NCI-H1048 (cell line): ENCODE results near the gene KRT81.
"Not testable (repeated sequence)": the region's sequence is repeated elsewhere in the genome, so short reads cannot be mapped to it uniquely, and the experiment has no call there.

ENCODE experiments used
- DNase-seq: peaks from one replicate; lab custom pipeline; 2025; lab: John Stamatoyannopoulos, UW

KRT81 gene

GRCh38 chr12:52317468-52318052 lies 26.2 kb upstream of the KRT81 start:
- no peak for DNase-seq

- no peak for DNase-seq
Observed at GRCh38 chr12:52316701-52317100, 25.4 kb upstream of the KRT81 start.

GRCh38 chr12:52316290-52316689 lies 25.0 kb upstream of the KRT81 start:
- DNase-seq: no peak

GRCh38 chr12:52315721-52316120 lies 24.4 kb upstream of the KRT81 start:
- not testable (repeated sequence) for DNase-seq

- DNase-seq: no peak
Observed at GRCh38 chr12:52314511-52314910, 23.2 kb upstream of the KRT81 start.

DNA sequence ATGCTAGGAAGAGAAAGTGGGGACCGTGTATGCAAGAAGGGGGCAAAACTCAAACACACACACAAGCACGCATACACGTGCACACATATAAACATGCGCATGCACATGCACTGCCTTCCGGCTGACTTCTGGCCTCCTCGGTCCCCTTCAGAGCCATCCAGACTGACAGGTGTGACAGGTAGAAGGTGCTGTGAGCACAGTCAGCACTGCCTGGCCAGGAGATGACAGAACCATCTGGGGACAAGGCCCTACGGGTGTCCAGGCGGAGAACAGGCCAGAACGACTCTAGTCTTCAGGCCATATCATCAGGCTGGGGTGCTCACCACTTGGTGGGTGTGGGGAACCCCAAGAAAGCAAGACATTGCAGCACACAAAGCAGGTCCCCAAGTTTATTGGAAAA lies 22.6 kb upstream of the KRT81 start:
- DNase-seq: no peak

- DNase-seq: no peak
Observed at GRCh38 chr12:52313461-52313860, 22.1 kb upstream of the KRT81 start.

GRCh38 chr12:52312086-52312485 lies 20.8 kb upstream of the KRT81 start:
- no peak for DNase-seq

- DNase-seq: no peak
Observed at GRCh38 chr12:52311285-52311648, 19.9 kb upstream of the KRT81 start.

DNA sequence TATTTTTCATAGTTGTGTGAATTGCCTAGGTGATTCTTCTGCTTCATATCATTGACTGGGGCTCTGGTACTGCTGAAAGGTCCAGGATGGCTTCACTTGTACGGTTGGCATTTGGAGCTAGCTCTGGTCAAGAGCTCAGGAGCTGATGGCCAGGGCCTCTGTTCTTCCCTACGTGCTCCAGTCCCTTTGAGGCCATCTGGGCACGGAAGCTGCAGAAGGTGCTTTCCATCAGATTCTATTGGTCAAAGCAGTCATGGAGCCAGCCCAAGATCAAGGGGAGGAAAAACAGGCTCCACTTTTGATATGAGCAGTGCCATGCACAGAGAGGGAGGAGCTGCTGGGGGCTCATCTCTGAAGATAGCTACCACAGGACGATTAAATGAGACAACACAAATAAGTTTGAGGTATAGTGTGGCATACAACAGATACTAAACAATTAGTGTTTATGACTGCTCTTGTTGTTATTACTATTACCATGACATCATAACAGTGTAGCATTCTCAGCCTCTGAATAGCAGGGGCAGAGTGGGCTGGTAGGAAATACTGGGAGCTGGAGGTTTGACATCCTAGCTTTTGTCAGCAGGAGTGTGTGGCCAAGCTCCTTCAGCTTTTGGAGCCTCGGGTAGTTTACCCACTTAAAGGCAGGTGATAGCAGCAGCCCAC lies 19.4 kb upstream of the KRT81 start:
- no peak for DNase-seq

GRCh38 chr12:52308806-52309425 lies 17.6 kb upstream of the KRT81 start:
- no peak for DNase-seq

DNA sequence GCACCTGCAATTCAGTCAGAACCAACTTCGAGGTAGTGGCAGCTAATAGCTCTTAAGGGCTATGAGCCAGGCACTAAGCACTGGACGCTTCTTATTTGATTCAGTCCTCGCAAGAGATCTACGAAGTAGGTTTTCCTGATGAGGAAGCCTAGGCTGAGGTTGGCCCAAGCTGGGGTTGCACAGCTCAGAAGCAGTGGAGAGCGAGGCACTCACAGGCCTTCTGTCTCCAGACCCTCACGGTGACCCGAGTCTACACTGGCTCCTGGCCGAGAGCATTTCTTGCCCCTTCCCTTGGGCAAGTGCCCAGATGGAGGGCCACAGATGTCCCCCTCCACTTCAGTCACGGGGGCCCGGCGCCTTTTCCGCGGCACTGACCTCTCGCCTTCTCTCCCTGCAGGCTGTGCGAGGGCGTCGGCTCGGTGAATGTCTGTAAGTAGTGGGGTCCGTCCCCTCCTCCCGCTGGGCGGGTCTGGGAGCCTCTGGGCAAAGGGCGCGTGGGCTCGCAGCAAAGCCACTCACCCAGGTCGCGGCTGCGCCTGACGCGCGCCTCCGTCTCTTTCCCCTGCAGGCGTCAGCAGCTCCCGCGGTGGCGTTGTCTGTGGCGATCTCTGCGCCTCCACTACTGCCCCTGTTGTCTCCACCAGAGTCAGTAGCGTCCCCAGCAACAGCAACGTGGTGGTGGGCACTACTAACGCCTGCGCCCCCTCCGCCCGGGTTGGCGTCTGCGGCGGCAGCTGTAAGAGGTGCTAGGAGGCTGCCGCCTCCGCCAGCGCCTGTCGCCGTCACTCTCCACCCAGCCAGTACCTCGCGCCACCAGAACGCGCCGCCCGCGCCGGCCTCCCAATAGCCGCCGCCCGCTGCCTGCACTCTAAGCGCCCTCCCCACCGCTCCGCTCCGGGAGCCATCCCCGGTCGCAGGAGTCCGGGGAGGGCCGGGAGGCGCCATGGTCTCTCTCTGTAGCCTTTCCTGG lies 16.8 kb upstream of the KRT81 start:
- DNase-seq: no peak

GRCh38 chr12:52306731-52307130 lies 15.4 kb upstream of the KRT81 start:
- no peak for DNase-seq

DNA sequence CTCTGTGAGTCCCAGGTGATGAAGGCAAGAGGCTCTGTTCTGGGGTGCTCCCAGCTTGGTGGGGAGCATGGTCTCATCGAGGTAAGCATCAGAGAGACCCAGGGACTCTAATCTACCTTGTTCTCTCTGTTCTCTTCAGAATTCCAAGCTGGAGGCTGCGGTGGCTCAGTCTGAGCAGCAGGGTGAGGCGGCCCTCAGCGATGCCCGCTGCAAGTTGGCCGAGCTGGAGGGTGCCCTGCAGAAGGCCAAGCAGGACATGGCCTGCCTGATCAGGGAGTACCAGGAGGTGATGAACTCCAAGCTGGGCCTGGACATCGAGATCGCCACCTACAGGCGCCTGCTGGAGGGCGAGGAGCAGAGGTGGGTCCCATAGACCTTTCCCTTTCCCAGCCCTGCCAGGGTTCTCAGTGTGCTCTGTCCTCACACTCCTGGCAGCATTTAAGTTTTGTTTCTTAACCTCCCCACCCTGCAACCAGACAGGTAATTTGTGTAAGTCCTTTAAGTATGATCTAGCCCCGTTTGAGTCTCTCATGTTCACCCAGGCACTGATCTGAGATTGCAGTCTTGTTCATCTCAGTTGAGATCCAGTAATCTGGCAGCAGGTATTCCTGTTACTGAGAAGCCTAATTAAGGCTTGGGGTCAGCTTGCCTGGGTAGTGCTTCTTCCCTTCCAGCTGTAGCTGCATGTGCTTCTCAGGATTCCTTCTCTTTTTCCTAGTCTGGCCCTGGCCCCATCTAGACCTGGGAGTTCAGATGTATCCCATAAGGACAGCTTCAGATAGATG lies 14.8 kb upstream of the KRT81 start:
- DNase-seq: no peak

- not testable (repeated sequence) for DNase-seq
Observed at GRCh38 chr12:52304941-52305411, 13.6 kb upstream of the KRT81 start.

DNA sequence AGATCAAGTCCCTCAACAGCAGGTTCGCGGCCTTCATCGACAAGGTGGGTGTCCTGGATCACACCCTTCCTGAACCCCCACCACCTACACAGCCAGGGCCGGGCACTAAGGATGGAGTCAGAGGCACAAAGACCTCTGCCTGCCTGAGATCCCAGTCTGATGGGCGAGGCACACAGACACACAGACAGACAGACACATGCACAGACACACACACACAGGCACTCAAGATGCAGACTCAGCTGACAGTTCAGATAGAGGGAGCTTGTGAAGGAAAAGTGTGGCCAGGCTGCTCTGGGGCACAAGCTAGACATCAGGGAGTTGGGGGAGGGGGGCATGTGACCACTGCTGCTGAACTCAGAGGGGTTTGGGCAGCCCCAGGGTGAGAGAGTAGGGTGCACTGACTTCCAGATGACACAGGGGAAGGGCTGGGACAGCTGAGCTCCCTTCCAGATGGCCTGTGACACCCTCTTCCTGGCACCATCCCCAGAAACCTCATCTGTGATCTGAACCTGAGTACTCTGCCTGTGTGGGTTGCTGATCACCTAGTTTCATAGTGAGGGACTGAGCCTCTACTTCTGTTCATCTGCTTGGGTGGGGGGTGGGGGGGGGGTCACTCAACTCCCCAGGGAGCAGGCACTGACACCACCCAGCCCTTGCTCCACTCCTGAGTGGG lies 11.0 kb upstream of the KRT81 start:
- not testable (repeated sequence) for DNase-seq

DNA sequence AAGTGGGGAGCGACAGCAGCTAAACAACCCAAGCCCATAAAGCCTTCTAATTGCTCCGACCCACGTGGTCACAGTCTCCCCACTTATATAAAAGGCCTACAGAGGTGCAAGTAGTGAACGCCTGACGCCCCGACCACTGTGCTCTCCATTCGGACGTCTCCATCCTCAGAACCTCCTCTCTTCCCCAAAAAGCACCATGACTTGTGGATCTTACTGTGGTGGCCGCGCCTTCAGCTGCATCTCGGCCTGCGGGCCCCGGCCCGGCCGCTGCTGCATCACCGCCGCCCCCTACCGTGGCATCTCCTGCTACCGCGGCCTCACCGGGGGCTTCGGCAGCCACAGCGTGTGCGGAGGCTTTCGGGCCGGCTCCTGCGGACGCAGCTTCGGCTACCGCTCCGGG lies 10.4 kb upstream of the KRT81 start:
- DNase-seq: not testable (repeated sequence)

GRCh38 chr12:52300796-52301691 lies 9.7 kb upstream of the KRT81 start:
- no peak for DNase-seq

DNA sequence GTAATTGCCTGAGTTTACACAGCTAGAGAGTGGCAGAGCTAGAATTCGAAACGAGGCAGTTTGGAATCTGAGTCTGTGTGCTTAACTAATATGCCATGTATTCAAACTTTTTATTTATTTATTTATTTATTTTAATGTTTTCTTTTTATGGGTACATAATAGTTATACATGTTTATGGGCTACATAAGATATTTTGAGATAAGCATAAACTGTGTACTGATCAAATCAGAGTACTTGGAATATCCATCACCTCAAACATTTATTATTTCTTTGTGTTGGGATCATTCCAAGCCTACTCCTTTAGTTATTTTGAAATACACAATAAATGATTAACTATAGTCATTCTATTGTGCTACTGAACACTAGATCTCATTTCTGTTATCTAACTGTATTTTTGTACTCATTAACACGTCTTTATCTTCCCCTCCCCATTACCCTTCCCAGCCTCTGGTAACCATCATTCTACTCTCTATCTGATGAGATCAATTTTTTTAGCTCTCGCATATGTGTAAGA lies 7.4 kb upstream of the KRT81 start:
- DNase-seq: no peak
